Lower lobe of right lung (tissue), 2 donors: Measurements from ENCODE around the gene RAPGEF6. TPM values are rescaled to one million over a fixed set of nuclear protein-coding genes. Genes with fewer than 3 reads are reported as not detected.
A peak's percentile ranks its signal among the peaks of the same experiment; 100 is the strongest.

Experiments
- ATAC-seq, 2 donors: fragments of 200-7000 bp; cut with Tn5 transposase; one replicate each; pipeline ENCODE4 v1.9.1; 2020 to 2022; ENCODE audit warnings: mild to moderate bottlenecking in 2 of 2, moderate library complexity in 2 of 2
- DNase-seq: peaks from one replicate; pipeline ENCODE4 v3.0.0-alpha.2; 2020
- H3K27ac ChIP-seq: fragments of 200-600 bp; one replicate; pipeline ENCODE4 v1.8.0; 2022
- H3K27me3 ChIP-seq: fragments of 200-600 bp; one replicate; pipeline ENCODE4 v1.8.0; 2022; ENCODE audit warnings: low read depth
- H3K36me3 ChIP-seq: fragments of 200-600 bp; one replicate; pipeline ENCODE4 v1.8.0; 2022; ENCODE audit warnings: mild to moderate bottlenecking
- H3K4me1 ChIP-seq: fragments of 200-600 bp; one replicate; pipeline ENCODE4 v1.8.0; 2022
- H3K4me3 ChIP-seq: fragments of 200-600 bp; one replicate; pipeline ENCODE4 v1.8.0; 2022; ENCODE audit warnings: mild to moderate bottlenecking
- H3K9me3 ChIP-seq: fragments of 200-600 bp; one replicate; pipeline ENCODE4 v1.8.0; 2022
- CTCF ChIP-seq: fragments of 200-600 bp; IDR thresholded peaks from one replicate; pipeline ENCODE4 v1.8.0; 2022; ENCODE audit warnings: antibody characterized with exemption, mild to moderate bottlenecking
- intact Hi-C: fragments of 100-400 bp; cut with DNase I; formaldehyde crosslinking; loops from one replicate; pipeline ENCODE4 v1.11.0; 2022
- total RNA-seq: library from RNA; stranded (reverse); fragmentation: NEBNext Ultra II Directional; extraction: Animal tissue kit (Norgen Biotek cat#: 25700); gene quantifications from one replicate; pipeline ENCODE4 v1.2.1, GENCODE V29; 2021
- donor health status: DM: no; HTN: yes; CAD: no; lungs with severe emphysema.

The RAPGEF6 gene
- total RNA-seq, 1 donor from 2014 or later, result 21.7 TPM

GRCh38 chr5:131460133-131460532 lies 174.9 kb downstream of the RAPGEF6 start:
- TF ChIP-seq CTCF, result no peak
- ATAC-seq (no peak), DNase-seq (no peak)
- no peak overlapping the region for H3K27ac ChIP-seq
- H3K4me3 ChIP-seq, result no peak overlapping the region
- no peaks in the 10 kb centered on the region for H3K4me1 ChIP-seq
- H3K36me3 ChIP-seq, result peaks cover 15% of the 10 kb centered on the region
- intact Hi-C loops, result no loop called here
- no peaks in the 10 kb centered on the region for H3K9me3 ChIP-seq
- H3K27me3 ChIP-seq, result no peaks in the 10 kb centered on the region

GRCh38 chr5:131459216-131459615 lies 175.8 kb downstream of the RAPGEF6 start:
- H3K27me3 ChIP-seq, result no peaks in the 10 kb centered on the region
- no peak for DNase-seq
- intact Hi-C loops, result no loop called here
- H3K9me3 ChIP-seq, result no peaks in the 10 kb centered on the region
- no peak for ATAC-seq
- no peak for TF ChIP-seq CTCF
- H3K36me3 ChIP-seq, result peaks cover 18% of the 10 kb centered on the region
- H3K4me1 ChIP-seq, result no peaks in the 10 kb centered on the region
- no peak overlapping the region for H3K27ac ChIP-seq
- H3K4me3 ChIP-seq, result no peak overlapping the region

- H3K9me3 ChIP-seq, result no peaks in the 10 kb centered on the region
- intact Hi-C loops, result no loop called here
- H3K4me1 ChIP-seq, result no peaks in the 10 kb centered on the region
- H3K4me3 ChIP-seq, result no peak overlapping the region
- DNase-seq (no peak), ATAC-seq (no peak)
- no peak for TF ChIP-seq CTCF
- peaks cover 25% of the 10 kb centered on the region for H3K36me3 ChIP-seq
- no peak overlapping the region for H3K27ac ChIP-seq
- H3K27me3 ChIP-seq, result no peaks in the 10 kb centered on the region
These were observed 177.8 kb downstream of the RAPGEF6 start for GRCh38 chr5:131457193-131457592.

GRCh38 chr5:131450941-131451340 lies 184.1 kb downstream of the RAPGEF6 start:
- H3K36me3 ChIP-seq, result peaks cover 68% of the 10 kb centered on the region
- H3K27ac ChIP-seq, result no peak overlapping the region
- H3K4me3 ChIP-seq, result no peak overlapping the region
- DNase-seq (no peak), ATAC-seq (no peak)
- intact Hi-C loops, result no loop called here
- no peak for TF ChIP-seq CTCF
- H3K9me3 ChIP-seq, result no peaks in the 10 kb centered on the region
- no peaks in the 10 kb centered on the region for H3K4me1 ChIP-seq
- no peaks in the 10 kb centered on the region for H3K27me3 ChIP-seq

- TF ChIP-seq CTCF, result no peak
- Histone ChIP-seq H3K36me3 (peaks cover 84% of the 10 kb centered on the region), H3K4me1 (peaks cover 1% of the 10 kb centered on the region), H3K4me3 (no peak overlapping the region), H3K27me3 (no peaks in the 10 kb centered on the region), H3K27ac (no peak overlapping the region), H3K9me3 (no peaks in the 10 kb centered on the region)
- intact Hi-C loops, result no loop called here
- ATAC-seq (no peak), DNase-seq (no peak)
These were observed 193.8 kb downstream of the RAPGEF6 start for GRCh38 chr5:131441184-131441583.

GRCh38 chr5:131436081-131436480 lies 198.9 kb downstream of the RAPGEF6 start:
- DNase-seq, result no peak
- no peak for TF ChIP-seq CTCF
- Histone ChIP-seq H3K27me3 (no peaks in the 10 kb centered on the region), H3K4me3 (no peak overlapping the region), H3K27ac (peak overlapping the region; percentile 47), H3K4me1 (peaks cover 9% of the 10 kb centered on the region), H3K36me3 (peaks cover 73% of the 10 kb centered on the region), H3K9me3 (no peaks in the 10 kb centered on the region)
- intact Hi-C loops, result no loop called here
- ATAC-seq, result peak; percentile 35 to 37
